T-helper 22 cell (primary cell): Measurements from ENCODE around the gene RASGRP1.
A peak's percentile ranks its signal among the peaks of the same experiment; 100 is the strongest.

Source experiments
- DNase-seq: peaks from one replicate; pipeline ENCODE4 v3.0.0-alpha.2; 2020; ENCODE audit warnings: low read depth

RASGRP1 gene

DNA sequence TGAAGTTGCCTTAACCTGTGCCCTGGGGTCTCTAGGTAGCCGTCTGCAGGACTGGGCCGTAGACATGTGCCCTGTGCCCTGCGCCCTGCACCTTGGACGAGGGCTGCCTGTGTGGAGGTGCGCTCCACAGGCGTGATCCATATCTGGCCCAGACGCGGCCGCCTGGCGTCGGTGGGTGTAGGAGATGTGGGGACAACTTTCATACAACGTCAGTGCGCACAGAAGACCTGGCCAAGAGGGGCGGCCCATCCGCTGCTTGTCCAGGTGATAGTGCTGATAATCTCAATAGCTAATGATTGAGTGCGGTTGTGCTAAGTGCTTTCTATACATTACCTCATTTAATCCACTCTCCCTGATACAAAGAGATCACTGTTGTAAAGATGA, 665 bp upstream of the RASGRP1 start:
- DNase-seq, result no peak

DNA sequence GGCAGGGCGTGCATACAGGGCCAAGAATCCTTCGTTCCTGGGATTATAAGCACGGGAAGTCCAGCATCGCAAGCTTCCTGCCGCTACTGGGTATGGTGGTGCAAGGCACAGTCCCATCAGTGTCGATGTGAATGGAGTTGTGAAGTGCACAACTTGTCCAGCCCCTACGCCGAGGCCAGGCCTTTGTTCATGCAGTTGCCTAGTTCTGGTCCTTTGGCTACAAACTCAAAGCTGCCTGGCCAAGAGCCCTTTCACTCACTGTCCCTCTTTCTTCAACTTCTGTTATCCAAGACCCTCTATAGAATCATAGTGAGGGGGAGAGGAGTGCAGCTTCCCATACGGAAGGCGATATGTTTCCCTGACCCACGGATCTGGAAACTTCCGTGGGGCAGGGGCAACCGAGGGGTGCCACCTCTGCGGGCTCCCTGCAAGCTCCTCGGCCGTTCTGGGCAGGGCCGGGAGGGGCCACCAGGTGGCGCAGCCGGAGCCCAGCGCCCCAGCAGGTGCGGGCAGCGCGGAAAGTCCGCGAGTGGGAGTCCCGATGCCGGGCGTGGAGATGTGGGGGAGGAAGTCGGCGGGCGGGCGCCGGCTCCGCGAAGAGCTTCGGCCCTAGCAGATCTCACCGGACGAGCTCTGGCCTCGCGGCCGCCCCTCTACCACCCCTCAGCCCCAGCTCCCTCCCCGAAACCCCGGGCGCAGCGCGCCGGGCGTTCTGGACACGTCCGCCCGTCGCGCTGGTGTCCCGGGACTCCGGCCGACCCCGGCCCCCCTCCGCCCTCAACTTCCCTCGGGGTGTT, 693 bp downstream of the RASGRP1 start:
- peak; percentile 66 for DNase-seq

DNA sequence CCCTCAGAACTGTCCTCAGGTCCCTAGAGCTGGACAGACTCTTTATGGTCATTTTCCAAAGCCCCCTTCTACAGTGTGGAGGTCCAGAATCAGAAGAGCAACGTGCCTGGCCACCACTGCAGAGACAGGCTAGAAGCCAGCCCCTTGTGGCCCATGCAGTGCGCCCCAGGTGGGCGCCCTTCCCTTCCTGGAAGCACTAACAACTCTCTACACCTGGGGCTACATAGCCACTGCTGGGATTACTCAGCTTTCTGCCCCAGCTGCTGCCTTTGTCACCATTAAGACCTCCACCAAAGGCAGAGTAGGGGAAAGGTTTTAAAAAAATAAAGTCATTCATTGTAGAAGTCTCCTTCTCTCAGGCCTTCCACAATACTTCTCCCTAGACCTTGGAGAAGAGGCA, 2.3 kb downstream of the RASGRP1 start:
- DNase-seq, result no peak

DNA sequence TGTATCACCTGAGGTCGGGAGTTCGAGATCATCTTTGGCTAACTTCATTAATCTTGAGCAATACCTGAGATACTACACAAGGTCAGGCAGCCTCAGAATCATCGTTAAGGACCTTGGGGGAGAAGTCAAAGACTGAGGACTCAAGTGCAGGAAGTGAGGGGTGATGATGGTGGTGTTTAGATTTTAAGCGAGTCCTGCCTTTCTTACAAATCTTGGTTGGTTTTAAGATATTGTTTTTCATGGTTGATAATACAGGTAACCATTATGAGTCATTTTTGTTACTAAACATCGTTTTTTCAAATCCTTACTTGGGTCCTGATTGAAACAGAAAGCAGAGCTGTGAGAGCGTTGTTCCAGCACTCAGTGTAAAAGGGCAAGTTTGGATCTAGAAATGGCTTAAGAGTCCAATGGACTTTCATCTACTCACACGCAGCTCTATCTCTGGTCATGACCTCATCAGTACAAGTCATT, 4.1 kb downstream of the RASGRP1 start:
- peak; percentile 26 for DNase-seq

DNA sequence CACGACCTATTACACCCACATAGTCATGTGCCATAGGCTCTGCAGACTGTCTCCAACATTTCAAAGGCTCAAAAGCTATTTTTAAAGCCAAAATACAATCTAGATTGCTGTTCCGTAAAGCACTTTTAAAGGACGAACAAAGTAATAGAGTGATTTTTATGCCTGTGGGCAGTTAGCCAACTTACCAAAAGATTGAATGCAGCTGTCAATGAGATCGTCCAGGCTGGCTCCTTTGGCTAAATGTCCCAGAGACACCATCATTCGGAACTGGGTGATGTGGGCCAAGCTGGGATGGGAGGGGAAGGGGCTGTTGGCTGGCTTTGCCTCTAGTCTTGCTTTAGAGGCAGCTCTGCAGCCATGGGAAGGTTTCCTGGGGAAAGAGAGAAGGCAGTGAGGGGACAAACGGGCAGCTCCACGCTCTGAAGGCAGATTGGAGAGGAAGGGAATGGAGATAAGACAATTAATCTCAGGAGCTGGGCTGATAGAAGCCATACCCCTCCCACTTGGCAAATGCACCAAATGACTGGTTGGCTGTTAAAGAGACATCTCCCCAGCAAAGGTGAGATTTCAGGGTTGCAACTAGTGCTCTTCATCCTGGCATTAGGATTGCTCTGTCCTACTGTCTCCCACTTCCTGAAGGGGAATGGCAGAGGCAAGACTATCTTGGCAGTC, 4.8 kb downstream of the RASGRP1 start:
- DNase-seq, result no peak

DNA sequence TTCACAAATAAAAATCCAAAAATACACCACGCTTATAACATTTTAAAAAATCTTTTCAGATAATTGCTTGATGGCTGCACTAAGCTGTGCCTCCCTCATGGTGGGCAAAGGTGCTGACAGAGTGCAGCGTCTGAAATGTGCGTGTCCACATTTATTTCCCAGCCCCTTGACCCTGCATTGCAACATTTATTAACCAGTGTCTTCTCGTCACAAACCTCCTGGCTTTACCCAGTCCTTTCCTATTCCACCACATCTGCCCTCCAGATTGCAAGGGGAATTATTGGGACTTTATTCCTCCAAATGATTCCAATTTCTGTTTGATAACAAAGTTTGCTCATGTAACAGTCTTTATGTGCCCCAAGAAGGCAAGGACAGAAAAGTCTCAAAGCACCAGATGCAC, 5.5 kb downstream of the RASGRP1 start:
- no peak for DNase-seq

DNA sequence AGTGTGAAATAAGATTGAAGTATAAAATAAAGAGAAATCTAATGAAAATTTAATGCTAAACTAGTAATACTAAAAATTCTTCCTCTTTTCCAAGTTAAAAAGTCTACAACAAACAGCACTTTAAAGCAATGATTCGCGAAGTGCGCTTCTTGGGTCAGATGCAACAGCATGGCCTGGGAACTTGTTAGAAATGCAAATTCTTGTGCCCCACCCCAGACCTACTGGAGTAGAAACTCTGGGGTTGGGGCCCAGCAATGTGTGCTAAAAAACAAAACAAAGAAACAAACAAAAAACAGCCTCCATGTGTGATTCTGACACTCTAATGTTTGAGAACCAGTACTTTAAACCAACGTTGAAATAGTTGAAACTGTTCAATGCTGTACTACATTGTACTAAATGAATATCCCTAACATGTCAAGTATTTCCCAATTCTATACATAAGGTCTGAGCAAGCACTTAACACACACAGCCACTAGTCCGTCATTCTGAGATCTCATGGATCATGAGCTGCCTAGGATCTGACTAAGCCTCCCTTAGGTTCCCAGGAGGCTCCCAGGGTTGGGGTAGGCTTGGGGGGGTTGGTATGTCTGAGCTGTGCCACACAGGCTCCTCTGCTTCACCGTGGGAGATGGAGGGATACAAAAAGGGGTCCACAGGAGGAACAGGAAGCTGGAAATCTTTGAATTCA, 6.1 kb downstream of the RASGRP1 start:
- no peak for DNase-seq

DNA sequence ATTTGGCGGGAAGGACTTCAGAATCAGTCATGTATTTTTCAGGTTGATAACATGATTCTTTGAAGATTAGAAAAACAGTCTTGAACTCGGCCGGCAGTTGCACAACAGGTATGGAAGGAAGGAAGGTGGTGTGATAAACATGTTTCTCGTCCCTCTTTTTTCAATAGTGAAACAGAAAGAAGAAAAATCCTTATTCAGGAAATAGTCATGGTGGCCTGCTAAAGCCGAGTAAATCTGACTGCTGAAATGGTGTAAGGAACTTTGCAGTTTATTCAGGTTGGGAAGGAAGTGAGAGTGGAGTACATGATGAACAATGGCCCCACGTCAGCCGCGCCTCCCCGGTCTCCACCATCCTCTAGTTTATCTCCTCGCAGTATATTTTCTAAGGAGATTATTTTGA, 6.7 kb downstream of the RASGRP1 start:
- DNase-seq, result no peak

DNA sequence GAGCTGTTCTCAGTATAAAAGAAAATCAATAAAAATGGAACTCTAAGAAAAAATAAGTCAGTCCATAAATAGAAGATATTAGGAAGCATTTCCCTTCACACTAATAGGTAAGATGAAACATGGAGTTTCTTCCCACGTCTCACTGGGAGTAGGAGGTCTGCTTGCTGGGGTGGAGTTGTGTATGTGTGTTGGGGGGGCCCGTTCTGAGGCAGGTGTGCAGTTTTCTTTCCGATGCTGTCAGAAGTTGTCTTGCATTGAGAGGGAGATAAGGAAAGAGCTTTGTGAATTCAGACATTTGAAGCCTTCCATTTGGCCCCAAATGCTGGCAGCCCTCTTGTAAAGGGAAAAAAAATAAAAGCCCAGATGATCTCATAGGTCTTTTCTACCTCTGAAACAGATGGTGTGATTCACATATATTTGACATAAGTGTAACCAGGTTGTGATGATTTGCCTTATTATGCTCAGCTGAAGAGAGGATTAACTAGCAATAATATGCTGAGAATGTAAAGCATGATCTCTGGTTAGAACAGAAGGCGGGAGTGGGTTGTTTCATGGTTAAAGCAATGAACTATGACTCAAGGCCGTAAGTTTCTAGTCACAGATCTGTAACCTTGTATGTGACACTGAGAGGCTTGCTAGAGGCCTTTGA, 8.8 kb downstream of the RASGRP1 start:
- no peak for DNase-seq

DNA sequence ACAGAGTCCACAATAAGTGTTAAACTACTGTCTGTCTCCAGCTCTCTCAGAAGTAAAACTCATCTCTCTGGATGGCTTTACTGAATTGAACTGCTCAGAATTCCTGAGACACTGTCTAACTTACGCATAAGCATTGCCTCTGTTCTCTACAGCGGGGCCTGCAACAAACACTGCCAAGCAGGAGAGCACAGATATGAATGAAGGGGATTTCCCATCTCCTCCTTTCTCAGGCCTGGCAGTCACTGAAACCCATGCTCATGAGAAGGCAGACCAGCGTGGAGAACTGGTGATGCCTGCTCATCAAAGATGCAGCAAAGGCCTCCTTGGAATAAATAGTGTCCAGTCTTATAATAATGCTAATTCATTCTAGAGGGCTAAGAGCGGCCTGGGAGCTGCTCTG, 10.3 kb downstream of the RASGRP1 start:
- DNase-seq, result peak; percentile 33

DNA sequence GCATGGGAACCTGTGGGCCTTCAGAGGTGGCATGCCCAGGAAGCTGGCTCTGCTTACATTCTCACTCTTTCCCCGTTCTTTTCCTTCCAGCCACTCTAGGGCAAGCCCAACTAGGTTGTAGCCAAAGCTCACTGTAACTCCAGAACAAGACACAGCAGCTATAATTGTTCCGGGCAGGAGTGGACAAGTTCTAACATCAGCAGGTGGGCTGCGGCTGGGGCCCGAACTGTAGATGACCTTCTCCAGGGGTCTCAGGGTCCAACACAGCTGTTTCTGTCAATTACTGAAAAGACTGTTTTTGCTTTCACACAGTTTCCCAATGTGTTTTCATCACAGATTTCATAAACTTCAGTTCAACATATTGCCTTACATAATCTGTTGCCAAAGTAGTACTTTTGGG, 11.5 kb downstream of the RASGRP1 start:
- no peak for DNase-seq

DNA sequence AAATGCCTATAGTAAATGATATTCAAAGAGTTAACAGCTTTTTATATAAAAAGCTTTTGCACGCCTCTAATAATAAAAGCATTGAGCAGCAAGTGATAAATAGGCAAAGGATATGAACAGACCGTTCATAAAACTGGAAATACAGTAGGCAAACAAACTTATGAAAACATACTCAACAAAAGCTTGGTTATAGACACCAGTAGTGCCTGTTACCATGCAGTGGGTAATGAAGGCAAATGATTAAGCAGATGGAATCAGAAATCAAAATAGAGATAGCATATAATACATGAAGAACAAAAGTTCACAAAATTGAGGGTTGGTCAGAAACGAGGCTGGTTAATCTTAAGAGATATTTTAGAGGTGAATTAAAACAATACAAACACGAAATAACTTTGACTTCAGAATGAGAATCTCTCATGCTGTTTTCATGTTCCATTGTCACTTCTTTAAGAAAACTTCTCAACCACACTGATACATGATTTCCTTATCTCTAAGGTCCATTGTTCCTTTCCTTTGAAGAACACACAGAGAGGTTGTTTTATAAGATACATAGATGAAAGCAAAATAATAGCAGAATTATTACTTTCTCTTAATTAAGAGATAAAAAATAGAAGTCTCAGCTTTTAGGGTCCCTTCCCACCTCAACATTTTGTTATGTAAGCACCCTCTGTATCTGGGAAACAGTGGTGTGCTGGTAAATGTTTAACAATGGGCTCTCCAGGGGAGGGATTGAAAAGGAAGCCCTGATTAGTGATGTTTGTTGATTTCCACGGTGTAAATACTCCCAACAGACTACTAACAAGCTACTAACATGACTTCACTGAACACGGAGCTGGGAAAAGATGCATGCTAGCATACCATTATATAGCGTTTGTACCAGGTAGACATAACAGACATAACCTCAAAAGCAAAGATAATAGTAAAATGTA, 12.6 kb downstream of the RASGRP1 start:
- no peak for DNase-seq

DNA sequence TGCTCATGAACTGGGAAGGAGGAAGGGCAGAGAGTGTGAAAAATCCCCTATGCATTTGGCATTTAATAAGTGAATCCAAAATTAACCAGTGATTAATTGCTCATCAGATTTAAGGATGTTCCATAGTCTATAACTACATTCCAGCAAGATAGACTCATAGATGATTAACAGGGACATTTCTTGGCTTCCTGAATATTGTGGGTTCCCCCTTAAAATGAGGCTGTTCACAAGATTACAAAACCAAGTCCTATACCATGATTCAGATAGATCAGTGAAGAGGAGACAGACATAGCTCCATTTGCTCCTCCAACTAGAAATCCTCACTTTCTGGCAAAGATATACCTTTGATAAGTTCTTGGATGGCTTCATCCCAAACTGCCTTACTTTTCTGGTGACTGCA, 15.4 kb downstream of the RASGRP1 start:
- DNase-seq, result no peak

DNA sequence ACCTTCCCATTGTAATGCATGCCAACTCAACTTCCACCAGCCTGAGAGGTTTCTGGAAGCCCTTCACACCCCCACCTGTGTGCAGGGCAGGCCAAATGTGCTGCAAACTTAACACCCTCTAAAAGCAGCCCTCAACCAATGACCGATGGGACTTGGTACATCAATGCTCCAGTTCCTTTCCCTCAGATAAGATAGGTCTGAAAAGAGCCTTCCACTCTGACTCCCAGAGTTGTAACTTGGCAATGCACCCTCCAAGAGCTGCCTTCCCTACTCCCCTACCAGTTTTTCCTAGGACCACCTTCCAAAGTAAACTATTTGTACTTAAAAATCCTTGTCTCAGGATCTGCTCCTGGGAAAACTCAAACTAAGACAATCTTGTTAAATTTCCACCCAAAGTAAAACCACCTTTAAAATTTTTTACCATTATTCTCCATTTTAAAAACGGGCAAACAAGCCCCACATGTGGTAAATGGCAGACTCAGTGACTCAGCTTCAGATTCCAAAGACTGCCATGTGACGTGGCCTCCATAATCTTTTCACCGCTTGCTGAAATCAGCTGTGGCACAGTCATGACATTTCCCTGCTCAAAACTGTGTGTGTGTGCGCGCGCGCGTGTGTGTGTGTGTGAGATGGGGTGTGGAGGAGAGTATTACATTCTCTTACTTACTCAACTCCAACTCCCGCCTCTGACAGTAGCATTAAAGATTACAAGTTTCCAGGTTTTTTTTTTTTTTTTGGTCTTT, 17.2 kb downstream of the RASGRP1 start:
- no peak for DNase-seq

DNA sequence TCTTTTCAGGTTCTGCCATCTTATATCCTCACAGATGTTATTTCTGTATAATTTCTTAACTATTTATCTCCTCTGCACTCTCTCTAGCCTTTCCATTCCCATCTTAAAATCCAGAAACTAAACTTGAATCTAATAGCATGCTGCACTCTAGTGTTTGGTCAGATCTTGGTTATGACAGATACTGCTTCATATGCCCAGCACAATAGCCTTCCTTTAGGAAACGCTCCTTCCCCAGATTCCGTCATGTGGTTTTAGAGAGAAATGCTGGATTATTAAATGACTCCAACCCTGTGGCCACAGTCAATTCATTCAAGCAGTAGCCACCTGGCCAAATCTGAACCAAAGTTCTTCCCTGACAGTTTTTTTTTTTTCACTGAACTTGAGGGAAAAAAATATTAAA, 19.4 kb downstream of the RASGRP1 start:
- no peak for DNase-seq

DNA sequence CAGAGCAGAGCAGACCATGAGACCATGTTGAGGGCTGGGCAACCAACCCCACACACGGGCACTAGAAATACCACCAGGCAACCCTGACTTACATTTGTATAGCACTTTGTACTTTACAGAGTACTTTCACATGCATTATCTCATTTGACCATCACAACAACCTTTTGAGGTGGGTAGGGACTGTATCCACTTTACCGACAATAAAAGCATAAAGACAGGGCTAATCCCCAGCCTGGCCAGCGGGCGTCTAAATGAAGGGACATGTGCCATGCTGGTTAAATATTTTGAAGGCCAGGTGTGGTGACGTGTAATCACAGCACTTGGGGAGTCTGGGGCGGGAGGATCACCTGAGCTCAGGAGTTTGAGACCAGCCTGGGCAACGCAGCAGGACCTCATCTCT, 23.6 kb downstream of the RASGRP1 start:
- no peak for DNase-seq

DNA sequence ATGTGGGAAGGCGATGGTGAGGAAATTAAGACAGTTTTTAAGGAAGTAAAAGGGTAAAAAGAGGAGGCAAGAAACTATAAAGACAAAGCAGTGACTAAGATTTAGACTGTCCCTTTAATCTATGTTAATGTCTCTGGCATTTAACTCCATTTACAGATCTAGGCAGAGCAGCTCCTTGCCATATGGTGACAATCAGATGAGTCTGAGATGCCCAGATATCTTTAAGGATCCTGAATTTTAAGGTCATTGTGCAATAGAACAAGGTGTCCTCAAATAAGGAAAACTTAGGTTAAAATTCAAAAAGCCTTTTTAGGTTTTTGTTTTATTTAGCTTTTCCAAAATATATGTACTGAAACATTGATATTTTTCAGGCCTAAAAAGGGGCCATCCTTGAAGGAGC, 24.1 kb downstream of the RASGRP1 start:
- DNase-seq, result no peak

DNA sequence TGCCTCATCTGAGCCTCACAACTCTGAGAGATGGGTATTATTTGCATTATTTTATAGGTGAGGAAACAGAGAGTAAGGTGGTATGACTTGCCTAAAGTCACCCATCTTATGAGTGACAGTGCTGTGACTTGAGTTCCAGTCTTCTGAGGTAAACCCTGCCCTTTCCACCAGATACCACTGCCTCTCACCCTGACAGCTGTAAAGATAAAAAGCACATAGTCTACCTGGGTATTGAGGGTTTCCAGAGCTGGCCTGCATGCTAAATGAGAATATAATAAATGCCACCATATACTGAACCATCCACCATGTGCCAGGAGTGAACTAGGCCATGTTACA, 25.6 kb downstream of the RASGRP1 start:
- no peak for DNase-seq

DNA sequence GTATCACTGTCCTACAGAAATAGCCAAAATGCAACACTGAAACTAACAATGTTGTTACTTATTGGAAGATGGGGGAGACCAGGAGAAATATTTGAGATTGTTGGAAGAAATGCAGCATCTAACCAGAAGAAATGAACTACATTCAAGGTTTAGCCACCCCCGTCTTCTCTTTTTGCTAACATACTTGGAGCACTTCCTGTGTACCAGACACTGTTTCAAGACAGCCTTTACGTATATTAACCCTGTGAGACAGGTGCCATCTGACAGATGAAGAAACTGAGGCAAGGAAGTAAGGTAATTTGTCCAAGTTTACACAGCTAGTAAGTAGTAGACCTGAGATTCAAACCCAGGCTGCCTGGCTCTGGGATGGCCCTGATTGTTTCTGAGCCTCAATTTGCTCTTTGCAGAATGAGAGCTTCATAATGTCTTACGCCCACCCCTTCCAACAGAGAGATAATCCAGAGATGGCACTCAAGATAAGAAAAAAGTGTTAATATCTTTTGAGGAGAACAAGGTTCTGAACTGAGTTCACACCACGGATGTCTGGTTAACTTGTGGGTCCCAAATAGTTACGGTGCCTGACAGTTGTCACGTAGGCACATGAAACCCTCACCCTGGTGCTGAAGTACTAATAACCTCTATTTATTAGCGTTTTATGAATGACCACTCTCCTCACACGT, 26.1 kb downstream of the RASGRP1 start:
- DNase-seq, result no peak

DNA sequence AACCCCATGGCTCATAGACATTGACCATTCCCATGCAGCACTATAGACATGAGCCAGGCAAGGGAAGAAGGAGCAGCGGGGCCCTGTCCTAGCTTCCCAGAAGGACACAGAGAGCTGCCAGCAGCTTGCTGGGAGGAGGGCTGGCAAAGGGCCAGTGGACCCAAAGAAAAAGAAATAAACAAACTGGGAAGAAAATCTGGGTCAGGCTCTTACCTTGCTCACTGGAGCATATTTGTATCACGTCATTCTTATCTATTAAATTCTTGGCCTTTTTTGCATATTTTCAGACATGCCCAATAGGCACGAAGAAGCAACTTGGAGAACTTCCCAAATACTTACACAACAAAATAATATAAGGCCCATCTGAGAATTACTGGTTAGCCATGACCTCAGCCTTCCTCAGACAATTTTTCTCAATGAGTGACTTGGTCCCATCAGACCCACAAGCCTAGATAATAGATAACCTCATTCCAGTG, 28.4 kb downstream of the RASGRP1 start:
- DNase-seq, result no peak
